GM19395 (cell line): ENCODE data around the gene CAMTA1.

ENCODE experiments used
- ATAC-seq: cut with Tn5 transposase; IDR thresholded peaks from one replicate; pipeline ENCODE4 v1.9.1; 2021; ENCODE audit warnings: mild to moderate bottlenecking, moderate library complexity; ENCODE audit not compliant: unreplicated experiment

Gene CAMTA1

GRCh38 chr1:6923955-6924881 is 139.0 kb downstream of the CAMTA1 start:
- ATAC-seq, result no peak

GRCh38 chr1:6924891-6925290 is 139.6 kb downstream of the CAMTA1 start:
- ATAC-seq, result no peak

- no peak for ATAC-seq
Measured at GRCh38 chr1:6927626-6928025, 142.4 kb downstream of the CAMTA1 start.

GRCh38 chr1:6928106-6928885 is 143.0 kb downstream of the CAMTA1 start:
- ATAC-seq, result no peak

DNA sequence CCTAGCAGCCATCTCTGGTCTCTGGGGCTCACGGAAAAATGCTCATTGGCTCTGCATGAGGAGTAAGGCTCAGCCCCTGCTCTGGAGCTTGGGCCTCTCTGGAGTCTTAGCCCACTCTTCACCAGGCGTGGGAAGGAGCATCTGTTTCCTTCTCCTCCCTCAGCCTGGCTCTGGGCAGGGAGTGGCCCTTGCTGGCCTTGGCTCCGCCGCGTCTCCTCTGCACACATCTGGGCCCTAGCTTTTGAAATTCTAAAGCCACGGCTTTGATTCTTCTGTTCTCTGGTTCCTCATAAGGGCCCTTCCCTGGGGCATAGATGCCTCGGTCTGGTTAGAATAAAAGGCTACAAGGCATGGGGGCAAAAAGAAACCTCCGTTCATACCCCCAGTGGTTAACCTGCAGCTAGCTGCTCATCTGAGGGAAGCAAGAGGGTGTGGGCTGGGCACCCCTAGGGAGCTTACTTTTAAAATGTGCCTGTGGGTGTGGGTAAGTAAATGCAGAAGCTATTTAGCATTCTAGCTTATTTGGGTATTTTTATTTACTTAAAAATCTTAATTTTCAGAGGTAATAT is 145.6 kb downstream of the CAMTA1 start:
- no peak for ATAC-seq

- ATAC-seq, result no peak
Measured at GRCh38 chr1:6935361-6935883, 150.2 kb downstream of the CAMTA1 start.

DNA sequence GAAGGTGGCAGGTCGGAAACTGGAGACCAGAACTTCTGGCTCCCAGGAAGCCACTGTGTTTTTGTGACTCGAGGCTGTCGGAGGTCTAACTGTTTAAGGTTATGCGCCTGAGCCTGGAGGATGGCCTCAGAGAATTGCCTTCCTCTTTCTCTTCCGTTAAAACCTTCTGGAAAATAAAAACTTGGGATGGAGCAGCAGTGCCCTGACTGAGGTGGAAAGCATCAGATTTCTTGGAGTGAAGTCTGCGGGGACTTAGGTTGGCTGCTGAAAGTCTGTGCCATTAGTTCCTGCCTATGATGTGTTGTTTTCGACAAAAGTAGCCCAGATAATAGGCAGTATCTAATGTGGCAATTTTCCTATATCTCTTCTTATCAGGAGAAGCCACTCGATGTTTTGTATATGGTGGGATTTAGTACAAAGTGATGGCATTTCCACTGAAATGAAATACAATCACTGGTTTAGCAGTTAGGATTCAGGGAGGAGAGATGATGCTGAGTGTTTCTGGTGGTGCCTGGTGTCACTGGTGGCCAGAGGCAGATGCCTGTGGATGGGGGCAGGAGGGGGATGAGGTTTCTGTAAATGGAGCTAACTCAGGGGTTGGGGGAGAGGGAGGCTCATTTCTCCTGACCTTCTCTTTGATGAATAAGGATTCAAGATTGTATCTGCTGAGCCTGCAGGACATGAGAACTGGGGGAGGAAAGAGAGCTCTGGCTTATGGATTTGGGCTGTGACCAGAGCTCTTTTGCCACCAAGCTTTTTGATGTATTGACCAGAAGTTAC is 150.8 kb downstream of the CAMTA1 start:
- ATAC-seq, result no peak

DNA sequence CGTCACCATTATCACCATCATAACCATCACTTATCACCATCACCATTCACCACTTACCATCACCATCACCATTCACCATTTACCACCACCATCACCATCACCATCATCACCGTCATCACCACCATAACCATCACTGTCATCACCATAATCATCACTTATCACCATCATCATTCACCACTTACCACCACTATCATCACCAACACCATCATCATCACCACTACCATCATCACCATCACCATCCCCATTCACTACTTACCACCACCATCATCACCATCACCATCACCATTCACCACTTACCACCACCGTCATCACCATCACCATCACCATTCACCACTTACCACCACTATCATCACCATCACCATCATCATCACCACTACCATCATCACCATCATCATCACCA is 151.8 kb downstream of the CAMTA1 start:
- ATAC-seq, result no peak

DNA sequence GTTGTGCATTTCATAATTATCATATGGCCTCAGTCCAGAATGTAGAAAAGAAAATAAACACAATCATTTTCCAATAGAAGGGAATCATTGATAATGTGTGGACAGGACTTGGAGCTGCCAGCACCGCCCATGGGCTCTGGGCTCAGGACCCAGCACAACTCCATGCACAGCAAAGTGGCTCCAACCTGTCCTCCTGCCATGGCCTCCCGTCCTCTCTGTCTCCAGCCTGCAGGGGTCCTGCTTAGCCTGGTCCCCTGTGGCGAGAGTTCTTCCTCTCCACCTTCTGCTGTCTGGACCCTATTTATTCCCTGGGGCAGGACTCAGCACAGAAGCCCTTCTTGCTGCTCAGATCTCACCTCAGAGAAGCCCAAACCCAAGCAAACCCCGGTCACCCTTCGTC is 154.1 kb downstream of the CAMTA1 start:
- ATAC-seq, result no peak

DNA sequence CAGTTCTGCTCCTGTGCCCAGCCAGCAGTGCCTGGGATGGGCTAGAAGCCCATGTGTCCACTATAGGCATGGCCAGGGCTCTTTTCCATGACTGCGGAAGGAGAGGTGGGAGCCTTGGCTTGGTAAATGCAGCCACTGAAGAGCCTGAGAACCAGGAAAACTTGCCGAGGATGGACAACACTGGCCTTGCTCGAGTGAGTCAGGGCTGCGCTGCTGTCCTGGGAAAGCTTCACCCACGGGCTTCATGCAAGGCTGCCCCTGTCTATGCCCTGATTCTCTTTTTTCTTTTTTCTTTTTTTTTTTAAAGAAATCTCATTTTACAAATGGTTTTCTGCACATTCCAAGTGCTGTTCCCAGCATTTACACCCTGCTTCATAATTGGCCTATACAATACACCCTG is 156.5 kb downstream of the CAMTA1 start:
- no peak for ATAC-seq

DNA sequence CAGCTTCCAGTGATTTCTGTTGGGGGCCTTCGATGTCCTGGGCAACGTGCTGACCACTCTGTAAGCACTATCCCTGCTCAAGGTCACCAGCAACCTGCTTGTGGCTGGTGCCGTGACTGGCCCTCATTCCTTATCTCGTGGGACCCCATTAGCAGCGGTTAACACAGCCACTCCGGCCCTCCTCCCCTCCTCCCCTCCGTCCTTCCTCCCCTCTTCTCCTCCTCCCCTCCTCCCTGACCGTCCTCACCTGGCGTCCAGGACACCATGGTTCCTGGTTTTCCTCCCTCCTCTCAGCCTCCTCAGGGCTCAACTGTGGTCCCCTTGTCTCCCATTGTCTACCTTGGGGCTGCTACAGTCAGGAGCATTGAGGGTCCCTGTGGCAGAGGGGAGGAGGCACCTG is 157.7 kb downstream of the CAMTA1 start:
- no peak for ATAC-seq

- no peak for ATAC-seq
Measured at GRCh38 chr1:6944434-6944833, 159.2 kb downstream of the CAMTA1 start.

DNA sequence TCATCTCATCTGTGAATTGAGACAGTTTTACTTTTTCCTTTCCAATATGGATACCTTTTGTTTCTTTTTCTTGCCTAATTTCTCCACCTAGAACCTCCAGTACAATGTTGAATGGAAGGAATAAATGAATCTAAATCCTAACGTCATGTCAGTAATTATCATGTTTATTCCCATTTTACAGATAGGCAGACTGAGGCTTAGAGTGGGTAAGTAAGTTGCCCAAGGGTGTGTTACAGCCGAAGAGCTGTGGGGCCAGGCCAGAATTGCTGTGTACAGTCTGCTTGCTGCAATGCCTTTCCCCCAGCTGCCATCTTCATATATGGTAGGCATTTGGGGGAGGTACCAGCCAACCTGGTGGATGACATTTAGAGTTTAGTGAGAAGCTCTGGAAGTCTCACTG is 162.7 kb downstream of the CAMTA1 start:
- no peak for ATAC-seq

- ATAC-seq, result no peak
Measured at GRCh38 chr1:6948416-6948815, 163.2 kb downstream of the CAMTA1 start.

DNA sequence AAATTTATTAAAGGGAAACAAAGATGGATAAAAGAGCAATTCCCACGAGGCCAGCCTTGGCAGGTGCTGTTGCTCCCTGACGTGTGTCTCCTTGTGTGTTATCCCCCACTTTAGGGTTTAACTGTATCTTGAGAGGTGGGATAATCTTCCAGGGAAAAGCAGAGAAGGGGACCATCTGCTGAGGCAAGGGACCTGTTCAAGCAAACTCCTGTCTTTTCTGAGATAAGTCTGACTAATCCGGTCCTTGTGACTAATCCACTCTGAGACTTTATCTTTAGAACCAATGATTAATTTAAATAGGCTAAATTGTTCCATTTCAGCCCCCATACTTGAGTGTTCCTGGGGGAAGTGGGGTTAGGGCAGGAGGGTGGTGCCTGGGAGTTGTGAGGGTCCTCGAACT is 163.6 kb downstream of the CAMTA1 start:
- no peak for ATAC-seq

DNA sequence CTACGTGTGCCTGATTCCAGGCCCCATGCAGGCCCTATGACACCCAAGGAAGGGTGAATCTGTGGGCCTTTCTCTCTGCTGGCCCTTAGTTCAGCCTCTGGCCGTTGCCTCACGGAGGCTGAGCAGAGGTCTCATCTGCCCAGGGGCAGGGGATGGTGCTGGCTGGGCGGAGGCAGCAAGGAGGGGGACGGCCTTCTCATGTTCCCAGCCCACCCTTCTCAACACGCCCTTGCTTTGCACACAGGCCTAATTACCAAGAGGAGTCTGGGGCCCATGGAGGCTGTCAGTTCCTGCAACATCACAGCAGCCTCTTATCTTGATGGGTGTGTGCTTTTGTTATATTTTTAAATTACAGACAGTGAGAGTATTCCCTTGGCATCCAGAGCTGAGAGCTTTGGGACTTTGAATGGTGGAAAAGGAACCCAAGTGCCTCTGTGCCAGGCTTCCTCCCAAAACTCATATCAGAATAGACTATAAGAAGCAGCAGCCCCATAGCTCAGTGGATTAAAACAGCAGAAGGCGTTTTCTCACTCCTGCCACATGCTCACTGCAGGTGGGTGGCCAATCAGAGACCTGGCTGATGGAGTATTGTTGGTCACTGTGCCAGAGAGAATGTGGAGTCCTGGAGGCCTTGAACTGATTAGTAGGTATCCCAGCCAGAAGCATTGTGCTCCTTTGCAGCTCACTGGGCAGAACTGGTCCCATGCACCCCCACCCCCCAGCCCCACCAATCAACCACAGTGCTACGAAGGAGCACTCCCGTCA is 164.9 kb downstream of the CAMTA1 start:
- no peak for ATAC-seq

DNA sequence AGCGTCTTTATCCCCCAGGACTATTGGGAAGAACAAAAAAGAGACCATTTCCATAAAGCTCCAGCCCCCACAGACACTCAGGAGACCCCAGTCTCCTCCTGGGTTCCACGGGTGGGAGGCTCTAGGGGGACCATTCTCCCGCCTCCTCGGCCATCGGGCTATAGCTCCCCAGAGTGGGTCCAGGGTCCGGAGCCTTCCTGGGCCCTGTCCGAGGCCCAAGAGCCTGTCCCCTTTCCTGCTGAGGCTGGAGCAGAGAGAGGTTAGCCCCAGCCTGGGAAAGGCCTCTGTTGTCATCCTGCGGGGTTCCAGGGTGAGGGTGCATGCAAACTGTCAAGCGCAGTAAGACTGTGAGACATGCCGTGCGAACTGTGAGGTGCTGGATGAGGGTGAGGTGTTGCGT is 166.3 kb downstream of the CAMTA1 start:
- ATAC-seq, result no peak

- ATAC-seq, result no peak
Measured at GRCh38 chr1:6953216-6953615, 168.0 kb downstream of the CAMTA1 start.

DNA sequence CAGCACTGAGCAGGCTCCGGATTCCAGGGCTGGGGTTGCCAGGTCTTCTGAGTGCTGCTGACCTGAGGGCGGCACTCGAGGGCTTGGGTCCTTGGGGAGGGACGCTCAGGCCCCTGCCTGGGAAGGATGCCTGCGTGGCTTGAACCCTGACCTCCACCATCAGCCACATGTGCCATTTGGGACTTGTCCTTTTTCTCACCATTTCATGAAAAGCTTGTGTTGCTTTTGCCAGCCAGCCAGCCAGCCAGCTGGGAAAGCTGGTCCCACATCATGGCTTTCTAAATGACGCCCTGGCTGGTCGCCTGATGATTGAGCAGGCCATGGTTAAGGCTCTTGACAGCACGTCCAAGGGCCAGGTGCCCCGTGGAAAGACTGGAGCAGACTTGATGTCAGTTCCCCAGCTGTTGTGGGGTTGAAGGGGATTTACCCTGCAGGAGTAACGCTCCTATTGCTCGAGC is 168.7 kb downstream of the CAMTA1 start:
- ATAC-seq, result no peak

GRCh38 chr1:6954591-6954990 is 169.3 kb downstream of the CAMTA1 start:
- ATAC-seq, result no peak
